Measurements from ENCODE around the gene ENDOV.

Gene ENDOV

DNA sequence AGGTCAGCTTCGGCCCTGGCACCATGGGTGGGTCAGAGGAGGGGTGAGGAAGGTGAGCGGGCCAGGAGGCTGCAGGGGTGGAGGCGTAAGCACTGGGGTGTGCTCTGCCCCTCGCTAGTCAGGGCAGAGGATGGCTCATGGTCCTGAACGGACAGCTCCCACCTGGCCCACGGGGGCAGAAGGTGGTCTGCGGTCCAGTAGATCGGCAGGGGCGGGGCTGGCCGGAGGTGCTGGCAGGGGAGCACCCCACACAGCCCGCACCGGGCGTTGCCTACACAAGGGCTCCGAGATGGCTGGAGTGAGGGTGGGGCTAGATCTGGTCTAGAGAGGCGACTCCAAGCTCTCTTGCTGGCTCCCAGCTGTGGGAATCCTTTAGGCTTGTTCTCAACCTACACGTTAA is 53.3 kb downstream of the ENDOV start:
- no peak for DNase-seq (ENCODE audit: low read depth)

DNA sequence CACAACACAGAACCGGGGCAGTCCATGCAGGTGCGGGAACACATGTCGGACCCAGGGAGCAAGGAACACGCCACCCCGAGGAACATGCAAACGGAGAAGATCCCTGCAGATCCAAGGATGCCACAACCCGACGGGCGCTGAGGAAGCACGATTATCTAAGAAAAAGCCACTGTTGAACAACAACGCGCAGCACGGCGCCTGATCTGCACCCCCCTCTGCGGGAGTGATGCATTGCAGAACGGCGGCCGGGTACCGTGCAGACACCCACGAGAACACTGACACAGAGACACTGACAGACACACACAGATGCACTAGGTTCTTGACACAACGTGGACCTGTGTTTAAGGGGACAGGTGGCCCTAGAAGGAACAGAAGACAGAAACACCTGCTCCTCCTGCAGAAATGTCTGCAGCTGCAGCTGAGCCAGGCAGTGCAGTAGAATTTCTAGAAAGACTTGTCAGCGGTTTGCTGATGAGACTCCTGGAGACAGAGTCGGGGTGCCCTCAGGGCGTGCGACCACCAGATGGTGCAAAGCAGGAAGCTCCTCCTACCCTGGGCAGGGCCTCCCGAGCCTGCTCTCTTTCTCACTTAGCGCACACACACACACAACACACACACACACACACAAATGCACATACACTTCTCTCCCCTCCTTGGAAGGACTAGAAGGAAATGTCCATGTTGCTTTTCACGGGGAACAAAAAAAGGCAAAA is 54.0 kb downstream of the ENDOV start:
- DNase-seq (ENCODE audit: low read depth), result no peak

DNA sequence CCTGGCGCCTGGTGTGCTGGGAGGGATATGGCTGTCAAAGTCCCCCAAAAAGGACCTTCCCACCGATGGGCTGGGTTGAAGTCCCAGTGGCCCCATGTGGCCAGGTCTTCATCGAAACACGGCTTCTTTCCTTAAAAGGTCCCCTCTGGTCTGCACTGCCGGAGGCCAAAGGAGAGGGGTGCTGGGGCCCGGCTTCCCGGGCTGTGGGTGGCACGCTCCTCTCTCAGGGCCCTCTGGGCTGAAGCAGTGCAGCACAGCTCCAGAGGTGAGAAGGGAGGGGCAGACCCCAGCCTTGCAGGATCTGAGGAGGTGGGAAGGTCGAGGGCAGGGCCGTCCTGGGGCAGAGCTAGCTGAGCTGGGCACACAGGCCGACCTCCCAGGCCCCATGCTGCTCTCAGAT is 54.7 kb downstream of the ENDOV start:
- no peak for DNase-seq (ENCODE audit: low read depth)

DNA sequence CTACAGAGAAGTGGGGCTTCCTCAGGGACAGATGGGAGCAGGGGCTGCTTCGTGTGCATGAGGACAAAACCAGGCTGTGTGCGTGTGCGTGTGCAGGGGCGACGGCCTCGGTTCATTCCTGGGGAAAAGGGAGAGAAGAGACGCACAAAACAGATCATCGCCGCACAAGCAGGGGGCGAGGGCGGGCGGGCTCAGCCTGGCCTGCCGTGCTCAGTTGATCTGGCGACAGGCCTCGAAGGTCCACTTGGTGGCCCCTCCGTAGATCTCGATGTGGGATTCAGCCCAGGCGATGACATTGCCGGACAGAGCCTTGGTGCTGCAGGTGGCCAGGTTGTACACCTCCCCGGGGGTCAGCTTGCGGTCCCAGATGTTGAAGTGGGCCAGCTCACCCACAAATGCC is 55.6 kb downstream of the ENDOV start:
- no peak for DNase-seq (ENCODE audit: low read depth)

DNA sequence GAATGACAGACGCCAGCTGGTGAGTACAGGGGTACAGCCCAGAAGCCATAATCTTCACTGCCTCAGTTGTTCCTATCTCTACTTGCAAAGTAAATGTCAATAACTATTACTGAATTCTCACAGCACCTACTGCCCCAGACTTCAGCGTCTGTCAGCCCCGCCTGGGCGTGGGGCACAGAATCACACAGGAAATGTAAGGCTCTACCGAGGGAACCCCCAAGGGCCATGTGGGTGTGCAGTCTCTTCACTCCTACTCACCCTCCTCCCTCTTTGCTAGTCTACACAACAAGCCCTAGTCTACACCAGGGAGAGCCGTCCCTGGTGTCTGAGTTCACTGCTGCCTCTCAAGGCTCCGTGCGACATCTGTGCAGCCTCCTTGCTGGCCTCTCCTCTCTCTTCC is 57.0 kb downstream of the ENDOV start:
- DNase-seq (ENCODE audit: low read depth), result no peak

DNA sequence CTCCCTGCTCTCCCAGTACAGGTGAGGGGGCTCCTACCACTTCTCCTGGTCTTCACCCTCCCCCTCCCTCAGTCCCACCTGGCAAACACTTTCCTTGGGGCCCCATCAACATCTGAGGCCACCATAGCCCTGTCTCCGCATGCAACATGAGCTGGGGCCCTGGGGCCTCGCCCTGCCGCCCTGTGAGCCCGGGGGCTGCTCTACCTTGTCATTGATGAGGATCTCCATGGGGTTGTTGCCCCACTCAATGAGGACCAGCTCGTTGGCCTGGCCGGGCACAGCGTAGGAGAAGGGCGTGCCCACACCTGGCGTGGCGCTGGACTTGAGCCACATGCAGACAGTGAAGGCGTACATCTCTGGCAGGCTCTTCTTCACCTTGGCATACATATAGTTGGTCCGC is 58.0 kb downstream of the ENDOV start:
- no peak for DNase-seq (ENCODE audit: low read depth)

DNA sequence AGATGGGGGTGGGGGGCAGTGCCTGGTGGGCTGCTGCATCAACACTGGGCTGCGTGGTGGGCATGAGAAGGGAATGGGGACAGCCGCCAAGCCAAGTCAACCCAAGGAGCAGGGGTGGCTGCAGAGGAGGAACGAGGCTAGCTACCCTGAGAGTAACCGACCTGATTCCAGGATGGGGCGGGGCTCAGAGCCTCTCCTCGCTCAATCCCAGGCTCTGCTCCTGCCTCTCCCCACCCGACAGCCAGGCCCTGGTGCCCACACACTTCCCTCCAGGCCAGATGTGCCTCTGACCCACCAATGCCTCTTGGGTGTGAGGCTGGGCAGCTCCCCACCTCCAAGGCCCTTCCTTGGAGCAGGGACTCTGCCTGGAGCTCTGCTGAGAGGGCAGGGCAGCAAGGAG is 58.7 kb downstream of the ENDOV start:
- DNase-seq (ENCODE audit: low read depth), result no peak

DNA sequence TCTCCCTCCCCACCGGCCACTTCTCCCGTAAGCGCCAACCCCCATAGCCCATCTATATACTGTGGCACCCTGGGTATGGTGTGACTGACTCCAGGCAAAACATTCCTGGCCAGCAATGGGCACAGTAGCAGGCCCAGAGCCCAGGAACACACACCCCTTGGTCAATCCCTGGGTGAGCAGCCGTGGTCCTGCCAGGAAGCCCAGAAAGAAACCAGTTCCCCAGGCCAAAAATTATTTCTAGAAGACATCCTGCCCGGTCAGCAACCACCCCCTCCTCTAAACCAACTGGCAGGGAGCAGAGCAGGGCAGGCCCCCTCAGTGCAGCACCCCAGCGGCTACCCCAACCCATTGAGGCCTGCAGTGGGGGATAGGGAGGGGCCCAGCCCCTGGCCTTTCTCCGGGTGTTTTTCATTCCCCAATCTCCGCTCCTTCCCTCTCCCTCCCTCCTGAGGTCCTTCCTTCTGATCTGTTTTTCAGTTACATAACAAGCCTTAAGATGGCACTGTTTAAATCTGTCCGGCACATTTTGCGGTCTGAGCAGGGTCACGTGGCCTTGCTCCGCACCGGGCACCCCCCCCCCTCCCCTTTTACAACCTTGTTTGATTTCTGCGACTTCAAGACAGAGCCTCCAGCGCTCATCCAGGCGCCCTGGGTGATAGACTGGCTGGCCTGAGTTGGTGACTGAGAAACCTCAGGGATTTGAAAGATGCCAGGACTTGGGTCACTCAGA is 59.4 kb downstream of the ENDOV start:
- no peak for DNase-seq (ENCODE audit: low read depth)

DNA sequence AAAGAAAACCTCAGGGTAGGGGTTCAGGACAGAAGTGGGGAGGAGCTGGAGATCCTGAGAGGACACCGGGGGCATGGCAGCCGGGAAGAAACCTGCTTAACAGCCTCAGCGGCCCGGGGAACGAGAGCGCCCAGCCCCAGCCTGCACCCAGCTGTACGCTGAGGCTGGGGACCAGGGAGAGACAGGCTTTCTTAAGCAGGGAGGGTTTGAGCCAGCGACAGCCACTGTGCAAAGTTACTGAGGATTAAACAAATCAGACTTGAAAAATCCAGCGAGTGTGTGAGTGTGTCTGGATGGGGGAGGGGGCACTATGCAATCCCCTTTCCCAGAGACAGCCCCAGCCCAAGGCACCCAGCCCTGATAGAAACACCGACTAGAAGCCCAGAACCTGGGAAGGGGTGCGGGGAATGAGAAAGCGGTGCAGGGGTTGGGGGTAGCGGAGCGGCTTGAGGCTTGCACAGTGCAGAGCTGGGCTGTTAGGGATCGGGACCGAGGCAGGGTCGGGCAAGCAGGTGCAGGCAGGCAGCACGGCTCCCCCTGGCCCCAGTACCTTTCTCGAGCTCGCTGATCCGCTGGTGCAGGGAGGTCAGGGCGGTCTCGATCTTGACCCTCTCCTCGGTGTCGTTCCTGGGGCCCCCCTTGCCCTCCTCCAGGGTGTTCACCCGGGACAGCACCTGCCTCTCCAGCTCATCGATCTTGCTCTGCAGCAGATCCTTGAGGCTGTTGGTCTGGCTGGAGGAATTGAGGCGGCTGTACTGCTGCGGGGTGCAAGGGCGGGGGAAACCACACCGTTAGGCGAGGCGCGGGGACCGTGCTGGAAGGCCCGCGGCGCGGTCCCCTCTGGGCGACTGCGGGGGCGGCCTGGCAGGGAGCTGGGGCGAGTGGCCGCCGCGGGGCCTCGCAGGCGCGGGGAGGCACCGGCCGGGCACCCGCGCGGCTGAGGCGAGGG is 60.3 kb downstream of the ENDOV start:
- DNase-seq (ENCODE audit: low read depth), result no peak

DNA sequence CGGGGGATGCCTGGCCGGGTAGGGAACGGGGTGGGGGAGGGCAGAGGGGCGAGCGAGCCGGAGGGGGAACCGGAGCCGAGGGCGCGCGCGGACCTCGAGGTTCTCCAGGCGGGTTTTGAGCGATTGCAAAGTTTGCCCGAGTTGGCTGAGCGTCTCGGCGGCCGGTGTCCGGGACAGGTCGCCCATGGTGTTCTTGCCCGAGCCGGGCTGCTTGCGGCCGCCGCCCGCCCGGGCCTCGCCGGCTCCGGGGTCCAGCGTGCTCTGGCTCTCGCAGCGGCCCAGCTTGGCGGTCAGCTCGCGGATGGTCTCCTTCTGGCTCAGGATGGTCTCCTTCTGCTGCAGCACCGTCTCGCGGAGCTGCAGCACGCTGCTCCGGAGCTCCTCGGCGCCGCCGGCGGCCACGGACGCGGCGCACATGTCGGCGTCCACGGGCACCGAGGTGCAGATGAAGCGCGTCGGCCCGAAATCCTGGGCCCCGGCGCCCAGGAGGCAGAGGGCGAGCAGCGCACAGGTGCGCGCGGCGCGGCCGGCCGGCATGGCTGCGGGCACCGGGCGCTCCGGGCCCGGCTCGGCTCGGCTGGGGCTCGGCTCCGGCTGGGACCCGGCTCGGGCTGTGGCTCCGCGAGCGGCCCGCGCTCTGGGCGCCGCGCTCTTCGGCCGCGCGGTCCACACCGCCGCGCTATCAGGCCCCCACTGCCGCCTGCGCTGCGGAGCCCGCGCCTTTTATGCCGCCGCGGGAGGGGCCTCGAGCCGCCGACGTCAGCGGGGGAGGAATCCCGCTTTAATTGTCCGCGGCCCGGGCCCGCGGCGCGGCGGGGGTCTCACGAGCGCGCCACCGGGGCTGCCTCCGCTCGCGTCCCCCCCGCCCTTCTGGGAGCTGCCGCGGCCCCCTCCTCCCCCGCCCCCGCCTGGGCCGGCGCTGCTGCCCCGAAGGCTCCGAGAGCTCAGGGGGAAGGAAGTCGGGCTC is 61.2 kb downstream of the ENDOV start, which contains the start of gene NPTX1:
TSS of gene NPTX1 (minus strand) at position 698 of the 967 bp plus-strand sequence. CDS start at position 537, 161 bp downstream.
- peak; percentile 22 for DNase-seq (ENCODE audit: low read depth)

DNA sequence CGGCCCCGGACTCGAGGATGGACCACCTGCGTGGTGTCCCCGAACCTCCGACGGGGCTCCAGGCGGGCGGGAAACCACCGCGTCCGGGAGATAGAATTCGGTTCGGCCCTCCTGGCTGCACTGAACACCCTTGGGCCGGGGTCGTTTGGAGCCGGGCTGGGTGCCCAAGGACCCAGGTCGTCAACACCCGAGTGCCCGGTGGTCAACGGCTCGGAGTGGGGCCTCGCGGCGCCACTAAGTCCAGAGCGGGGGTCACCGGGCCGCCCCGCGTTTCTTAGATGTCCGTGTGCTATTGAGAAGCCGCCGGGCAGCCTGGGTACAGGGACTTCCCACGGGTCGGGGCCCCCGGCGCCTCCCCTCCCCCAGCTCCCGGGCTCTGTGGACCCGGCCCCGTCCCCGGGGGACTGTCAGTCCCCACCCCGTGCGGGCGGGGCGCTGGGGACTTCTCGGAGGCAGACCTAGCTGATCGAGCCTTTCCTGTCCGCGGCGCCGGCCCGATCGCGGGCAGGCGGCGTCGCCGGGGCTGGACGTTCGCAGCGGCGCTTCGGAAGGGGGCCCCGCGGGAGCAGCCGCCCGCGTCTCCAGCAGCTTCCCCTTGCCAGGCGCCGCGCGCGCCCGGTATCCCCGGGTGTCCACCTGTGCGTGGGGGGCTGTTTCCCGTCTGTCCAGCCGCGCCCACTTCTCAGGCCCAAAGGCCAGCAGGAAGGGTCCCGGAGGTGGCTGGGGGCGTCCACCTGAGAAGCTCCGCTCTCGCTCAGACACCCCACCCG is 62.1 kb downstream of the ENDOV start:
- no peak for DNase-seq (ENCODE audit: low read depth)

DNA sequence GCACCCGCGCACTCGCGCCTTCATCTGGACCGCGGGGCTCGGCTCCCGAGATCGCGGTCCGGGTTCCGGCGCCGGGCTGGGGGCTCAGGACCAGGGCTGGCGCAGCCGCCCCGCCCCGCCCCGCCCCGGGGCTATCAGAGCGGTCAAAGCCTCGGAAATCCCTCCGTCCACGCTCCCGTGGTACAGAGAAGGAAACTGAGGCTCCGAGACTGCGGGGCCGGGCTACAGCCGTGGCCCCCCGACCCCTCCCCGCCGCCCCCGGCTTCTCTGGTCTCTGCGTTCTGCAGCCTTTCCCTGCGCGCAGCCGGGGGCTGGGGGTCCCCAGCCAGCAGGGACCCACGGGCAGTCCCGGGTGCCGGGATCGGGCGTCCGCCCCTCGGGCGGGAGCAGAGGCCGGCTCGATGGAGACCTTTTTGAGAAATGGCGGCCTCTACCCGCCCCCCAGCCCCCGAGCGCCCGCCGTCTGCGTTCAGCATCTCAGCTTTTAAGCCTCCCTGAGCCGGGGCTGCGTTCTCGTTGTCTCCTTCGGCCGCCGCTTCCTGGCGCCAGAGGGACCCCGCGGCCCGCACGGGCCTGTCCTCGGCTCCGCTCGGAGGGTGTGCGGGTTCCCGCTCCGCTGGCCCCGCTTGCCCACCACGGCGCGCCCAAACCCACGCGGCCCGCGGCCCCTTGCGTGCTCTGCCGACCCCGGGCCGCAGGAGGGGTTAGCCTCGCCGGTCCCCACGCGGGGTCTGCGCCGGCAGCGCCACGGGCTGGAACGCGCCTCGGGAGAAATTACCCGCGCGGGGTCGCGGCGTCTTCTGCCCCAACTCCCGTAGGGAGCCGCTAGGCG is 62.9 kb downstream of the ENDOV start:
- peak; percentile 48 for DNase-seq (ENCODE audit: low read depth)

DNA sequence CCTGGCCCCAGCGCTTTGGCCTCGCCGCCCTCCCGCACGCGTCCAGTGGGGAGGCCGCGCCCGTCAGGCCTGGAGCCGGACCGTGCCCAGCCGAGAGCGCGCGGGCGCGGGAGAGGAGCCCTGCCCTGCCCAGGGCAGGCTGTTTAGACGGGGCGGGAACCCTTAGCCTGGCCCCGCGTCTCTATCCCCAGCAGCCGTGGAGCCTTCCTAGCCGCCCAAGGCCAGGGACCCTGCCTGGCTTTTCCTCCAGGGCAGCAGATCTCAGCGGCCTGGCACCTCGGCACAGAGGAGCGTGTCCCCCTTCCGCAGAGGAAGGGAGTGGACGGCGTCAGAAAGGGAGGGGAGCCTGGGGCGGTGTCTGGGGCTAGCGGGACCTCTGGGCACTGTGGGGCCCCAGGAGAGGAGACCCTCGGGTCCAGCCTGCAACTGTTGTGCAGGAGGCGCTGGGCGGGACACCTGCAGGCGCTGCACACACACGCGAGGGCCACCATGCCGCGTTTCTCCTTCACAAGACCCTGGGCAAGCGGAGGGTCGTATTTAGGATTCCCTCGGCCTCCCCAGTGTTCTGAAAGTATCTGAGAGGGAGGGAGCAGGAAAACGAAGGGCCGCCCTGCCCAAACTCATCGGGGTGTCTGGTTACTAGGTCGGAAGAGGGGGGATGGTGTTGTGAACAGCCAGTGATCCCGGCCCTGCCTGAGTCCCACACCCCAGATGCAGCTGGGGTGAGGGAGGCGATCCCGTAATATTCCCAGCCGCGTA is 63.7 kb downstream of the ENDOV start:
- no peak for DNase-seq (ENCODE audit: low read depth)

DNA sequence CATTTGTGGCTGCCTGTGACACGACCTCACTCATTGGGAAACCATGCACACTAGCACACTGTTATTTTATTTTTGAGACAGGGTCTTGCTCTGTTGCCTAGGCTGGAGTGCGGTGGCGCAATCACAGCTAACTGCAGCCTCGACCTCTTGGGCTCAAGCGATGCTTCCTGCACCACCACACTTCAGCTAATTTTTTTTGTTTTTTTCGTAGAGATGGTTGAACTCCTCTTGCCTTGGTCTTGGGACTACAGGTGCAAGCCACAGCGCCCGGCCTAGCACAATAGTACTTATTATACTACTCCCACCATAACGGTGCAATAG is 64.2 kb downstream of the ENDOV start:
- no peak for DNase-seq (ENCODE audit: low read depth)

DNA sequence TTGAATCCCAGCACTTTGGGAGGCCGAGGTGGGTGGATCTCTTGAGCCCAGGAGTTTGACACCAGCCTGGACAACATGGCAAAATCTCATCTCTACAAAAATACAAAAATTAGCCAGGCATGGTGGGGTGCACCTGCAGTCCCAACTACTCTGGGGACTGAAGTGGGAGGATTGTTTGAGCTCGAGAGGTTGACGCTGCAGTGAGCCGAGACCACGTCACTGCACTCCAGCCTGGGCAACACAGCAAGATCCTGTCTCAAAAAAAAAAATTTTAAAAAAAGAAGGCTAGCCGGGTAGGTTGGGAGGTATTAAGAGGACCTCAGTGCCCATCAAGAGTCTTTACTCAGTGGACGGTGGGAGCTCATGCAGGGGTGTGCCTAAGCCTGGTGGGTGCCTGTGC is 65.3 kb downstream of the ENDOV start:
- no peak for DNase-seq (ENCODE audit: low read depth)

DNA sequence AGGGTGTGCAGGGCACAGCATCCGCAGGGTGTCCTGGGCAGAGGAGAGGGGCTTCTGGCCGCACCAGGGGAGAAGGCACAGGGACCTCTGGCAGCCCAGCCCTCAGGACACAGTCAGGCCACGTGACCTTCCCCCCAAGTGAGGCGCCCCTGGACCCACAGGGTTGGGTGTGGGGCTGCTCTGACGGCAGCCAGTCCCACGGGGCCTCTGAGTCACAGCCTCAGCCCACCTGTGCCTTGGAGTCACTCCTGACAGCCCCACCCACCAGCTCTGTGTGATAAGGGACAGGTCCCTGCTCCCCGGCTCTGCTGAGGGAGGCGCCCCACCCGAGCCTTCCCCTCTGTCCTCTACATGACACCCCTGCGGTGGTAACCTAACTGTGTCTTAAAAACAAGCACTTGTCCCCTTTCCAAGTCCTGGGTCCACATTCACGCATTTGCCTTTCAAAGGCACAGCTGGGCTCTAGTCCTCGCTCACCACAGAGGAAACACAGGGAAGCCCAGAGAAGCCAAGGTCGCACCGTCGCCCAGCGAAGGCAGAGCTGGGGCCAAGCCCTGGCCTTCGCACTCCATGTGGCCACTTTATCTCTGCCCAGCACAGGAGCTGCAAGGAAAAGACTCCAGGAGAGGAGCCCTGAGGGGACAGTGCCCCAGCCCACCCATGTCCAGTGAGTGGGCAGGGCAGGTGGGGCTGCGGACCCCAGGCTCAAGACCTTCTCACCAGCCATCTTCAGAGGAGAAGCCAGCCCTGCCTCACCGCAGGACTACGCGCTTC is 66.5 kb downstream of the ENDOV start:
- no peak for DNase-seq (ENCODE audit: low read depth)

DNA sequence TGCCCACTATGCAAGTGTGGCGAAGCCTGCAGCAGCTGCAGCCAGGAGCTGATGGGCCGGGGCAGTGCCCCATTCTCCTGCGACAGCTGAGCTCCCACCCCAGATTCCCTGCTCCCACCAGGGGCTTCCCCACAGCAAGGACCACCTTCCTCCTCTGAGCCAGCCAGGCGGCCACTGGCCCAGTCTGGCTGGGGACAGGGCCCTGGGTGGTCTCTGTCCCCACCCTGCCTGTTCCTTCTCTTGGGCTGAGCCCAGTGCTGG is 67.0 kb downstream of the ENDOV start:
- no peak for DNase-seq (ENCODE audit: low read depth)

DNA sequence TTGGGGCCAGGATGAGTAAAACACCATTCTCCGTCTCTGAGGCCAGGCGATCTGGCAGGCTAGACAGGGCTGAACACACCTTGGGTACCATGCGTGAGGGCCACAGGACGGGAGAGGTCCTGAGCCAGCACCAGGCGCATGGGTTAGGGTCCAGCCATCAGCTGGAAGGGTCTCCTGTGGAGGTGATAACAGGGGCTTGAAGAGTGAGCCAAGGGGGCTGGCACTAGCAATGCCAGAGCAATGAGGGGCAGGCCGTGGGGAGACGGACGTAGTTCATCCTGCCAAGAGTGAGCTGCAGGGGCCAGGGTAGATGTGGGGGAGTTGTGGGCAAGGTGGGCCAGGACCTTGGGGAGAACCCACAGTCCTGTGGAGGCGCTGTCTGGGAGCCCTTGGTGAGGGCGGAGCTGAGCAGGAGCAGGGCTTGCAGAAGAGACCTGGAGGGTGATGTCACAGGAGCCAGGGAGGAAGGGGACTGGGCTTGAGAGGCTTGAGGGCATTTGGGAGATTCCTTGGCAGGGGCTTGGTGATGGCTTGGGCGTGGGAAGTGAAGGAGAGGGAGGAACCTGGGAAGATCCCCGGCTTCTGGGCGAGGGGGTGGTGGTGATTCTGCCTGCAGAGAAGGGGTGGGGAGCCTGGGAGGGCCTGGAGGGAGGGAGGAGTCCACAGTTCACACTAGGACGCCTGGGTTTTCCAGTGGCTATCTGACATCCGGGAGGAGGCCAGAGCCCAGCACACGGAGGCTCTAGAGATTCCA is 67.8 kb downstream of the ENDOV start:
- DNase-seq (ENCODE audit: low read depth), result no peak
